Mesothelial cell of epicardium (in vitro differentiated cells): ENCODE results near the gene TPX2. TPM values are rescaled to one million over a fixed set of nuclear protein-coding genes. Genes with fewer than 3 reads are reported as not detected.

Experiments
- DNase-seq, 2 experiments: peaks; one replicate each; pipeline ENCODE4 v3.0.0; 2021; ENCODE audit warnings: low spot score in 2 of 2; ENCODE audit not compliant: unreplicated experiment in 2 of 2
- H3K27ac Mint-ChIP-seq: 2 replicates; pipeline ENCODE4 v1.8.0; 2021; ENCODE audit warnings: mixed read lengths
- H3K27me3 Mint-ChIP-seq: 2 replicates; pipeline ENCODE4 v1.8.0; 2021; ENCODE audit warnings: low read depth, mixed read lengths
- H3K36me3 Mint-ChIP-seq: 2 replicates; pipeline ENCODE4 v1.8.0; 2021; ENCODE audit warnings: mixed read lengths
- H3K4me1 Mint-ChIP-seq: 2 replicates; pipeline ENCODE4 v1.8.0; 2021; ENCODE audit warnings: mixed read lengths
- H3K4me3 Mint-ChIP-seq: 2 replicates; pipeline ENCODE4 v1.8.0; 2021; ENCODE audit warnings: mild to moderate bottlenecking, moderate library complexity, mixed read lengths
- H3K9me3 Mint-ChIP-seq: 2 replicates; pipeline ENCODE4 v1.8.0; 2021; ENCODE audit warnings: mixed read lengths
- CTCF ChIP-seq: fragments of 200-600 bp; sonication (generic); IDR thresholded peaks from one replicate; pipeline ENCODE4 v1.5.0; 2021; ENCODE audit warnings: antibody characterized with exemption; ENCODE audit not compliant: unreplicated experiment
- total RNA-seq: library from RNA; stranded (reverse); gene quantifications from 3 replicates; pipeline ENCODE4 v1.2.1, GENCODE V29; 2021

The TPX2 gene
- total RNA-seq, 1 donor from 2014 or later: 39.0 TPM

- Mint-ChIP-seq H3K36me3 (no peaks in the 10 kb centered on the region), H3K4me3 (no peak overlapping the region), H3K4me1 (peaks cover under 1% of the 10 kb centered on the region), H3K27me3 (peaks cover 41% of the 10 kb centered on the region), H3K27ac (no peak overlapping the region), H3K9me3 (no peaks in the 10 kb centered on the region)
- TF ChIP-seq CTCF: no peak
- no peak for DNase-seq
Measured at GRCh38 chr20:31849306-31849930, 110.3 kb downstream of the TPX2 start.

Other genes with a start within 250 kb of the TPX2 start
- 140 to 143 TPM (median 140 TPM) in 3 replicates for gene HM13, start 224.8 kb upstream of the TPX2 start, total RNA-seq
- 374 to 378 TPM (median 377 TPM) in 3 replicates for gene ID1, start 134.0 kb upstream of the TPX2 start, total RNA-seq
- gene COX4I2, start 101.4 kb upstream of the TPX2 start, total RNA-seq: 0.34 TPM in 1 of 3 replicates, not detected in the others
- gene BCL2L1, start 16.4 kb upstream of the TPX2 start, total RNA-seq: 63.2 to 66.6 TPM (median 64.8 TPM) in 3 replicates
- gene MYLK2, start 80.1 kb downstream of the TPX2 start, total RNA-seq: 0.27 to 0.49 TPM (median 0.38 TPM) in 3 replicates
- gene FOXS1, start 106.3 kb downstream of the TPX2 start, total RNA-seq: 1.9 to 2.5 TPM (median 2.1 TPM) in 3 replicates
- gene DUSP15, start 131.2 kb downstream of the TPX2 start, total RNA-seq: 8.4 to 10.4 TPM (median 8.5 TPM) in 3 replicates
- gene TTLL9, start 131.3 kb downstream of the TPX2 start, total RNA-seq: 0.52 to 0.86 TPM (median 0.67 TPM) in 3 replicates
- 16.2 to 17.9 TPM (median 16.3 TPM) in 3 replicates for gene PDRG1, start 212.8 kb downstream of the TPX2 start, total RNA-seq
- gene XKR7, start 228.9 kb downstream of the TPX2 start, total RNA-seq: 0.25 to 0.32 TPM (median 0.29 TPM) in 3 replicates